ENCODE data around the gene ADAMTS1. TPM values are rescaled to one million over a fixed set of nuclear protein-coding genes. Genes with fewer than 3 reads are reported as not detected.
A peak's percentile ranks its signal among the peaks of the same experiment; 100 is the strongest.

ADAMTS1 gene
- total and polyA plus RNA-seq, 2 of the 13 experiments (the other 11 are each of a cell fraction or from before 2014, with no cell fraction given), result 0.02 to 0.11 TPM

DNA sequence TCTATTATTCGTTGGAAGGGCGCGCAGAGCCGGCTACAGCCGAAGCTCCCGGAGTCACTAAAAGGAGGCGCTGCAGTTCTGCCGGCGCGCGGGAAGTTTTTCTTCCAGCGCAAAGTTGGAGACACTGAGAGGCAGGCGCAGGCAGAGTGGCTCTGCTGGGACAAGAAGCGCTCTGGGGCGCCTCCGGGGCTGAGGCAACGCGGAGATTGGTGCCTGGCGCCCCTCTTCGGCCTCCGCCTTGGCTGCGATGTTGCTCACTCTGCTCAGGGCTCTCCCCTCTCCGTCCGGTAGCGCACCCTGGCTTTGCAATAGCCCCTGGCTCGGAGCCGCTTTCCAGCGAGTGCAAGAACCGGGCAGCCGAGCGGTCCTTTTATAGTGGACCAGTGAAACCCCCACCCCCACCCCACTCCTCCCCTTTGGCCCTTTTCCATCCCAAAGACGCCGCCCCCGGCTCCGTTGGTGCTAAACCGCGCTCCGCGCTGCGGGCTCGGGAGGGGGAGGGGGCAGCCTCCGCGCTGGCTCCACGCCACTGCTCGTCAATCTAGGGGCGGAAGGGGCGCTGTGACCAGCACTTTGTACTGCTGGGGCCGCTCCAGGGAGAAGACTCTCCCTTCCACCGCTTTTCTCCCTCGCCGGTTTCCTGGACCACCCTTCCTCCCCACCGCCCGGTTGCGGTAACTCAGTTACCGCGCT, at the start of gene ADAMTS1 (continued):
- no peak for TF ChIP-seq ZNF17 (CRISPR knock-in tag; IDR thresholded peaks at IDR 0.05)
- no peak for TF ChIP-seq GATA4 (IDR thresholded peaks at IDR 0.05; ENCODE audit: borderline replicate concordance, low read depth)
- TF ChIP-seq, protein P1, sequence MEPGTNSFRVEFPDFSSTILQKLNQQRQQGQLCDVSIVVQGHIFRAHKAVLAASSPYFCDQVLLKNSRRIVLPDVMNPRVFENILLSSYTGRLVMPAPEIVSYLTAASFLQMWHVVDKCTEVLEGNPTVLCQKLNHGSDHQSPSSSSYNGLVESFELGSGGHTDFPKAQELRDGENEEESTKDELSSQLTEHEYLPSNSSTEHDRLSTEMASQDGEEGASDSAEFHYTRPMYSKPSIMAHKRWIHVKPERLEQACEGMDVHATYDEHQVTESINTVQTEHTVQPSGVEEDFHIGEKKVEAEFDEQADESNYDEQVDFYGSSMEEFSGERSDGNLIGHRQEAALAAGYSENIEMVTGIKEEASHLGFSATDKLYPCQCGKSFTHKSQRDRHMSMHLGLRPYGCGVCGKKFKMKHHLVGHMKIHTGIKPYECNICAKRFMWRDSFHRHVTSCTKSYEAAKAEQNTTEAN (CRISPR knock-in tag; conservative IDR thresholded peaks at IDR 0.05), result no peak
- TF ChIP-seq, protein P2, sequence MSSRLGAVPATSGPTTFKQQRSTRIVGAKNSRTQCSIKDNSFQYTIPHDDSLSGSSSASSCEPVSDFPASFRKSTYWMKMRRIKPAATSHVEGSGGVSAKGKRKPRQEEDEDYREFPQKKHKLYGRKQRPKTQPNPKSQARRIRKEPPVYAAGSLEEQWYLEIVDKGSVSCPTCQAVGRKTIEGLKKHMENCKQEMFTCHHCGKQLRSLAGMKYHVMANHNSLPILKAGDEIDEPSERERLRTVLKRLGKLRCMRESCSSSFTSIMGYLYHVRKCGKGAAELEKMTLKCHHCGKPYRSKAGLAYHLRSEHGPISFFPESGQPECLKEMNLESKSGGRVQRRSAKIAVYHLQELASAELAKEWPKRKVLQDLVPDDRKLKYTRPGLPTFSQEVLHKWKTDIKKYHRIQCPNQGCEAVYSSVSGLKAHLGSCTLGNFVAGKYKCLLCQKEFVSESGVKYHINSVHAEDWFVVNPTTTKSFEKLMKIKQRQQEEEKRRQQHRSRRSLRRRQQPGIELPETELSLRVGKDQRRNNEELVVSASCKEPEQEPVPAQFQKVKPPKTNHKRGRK (CRISPR knock-in tag; IDR thresholded peaks at IDR 0.05), result no peak
- no peak for TF ChIP-seq SP1 (IDR thresholded peaks at IDR 0.05)
- TF ChIP-seq SP1 (CRISPR knock-in tag; IDR thresholded peaks at IDR 0.05), result no peak
- no peak for TF ChIP-seq FOXP1 (IDR thresholded peaks at IDR 0.05)
- TF ChIP-seq FOXP1 (CRISPR knock-in tag; IDR thresholded peaks at IDR 0.05), result no peak
- TF ChIP-seq, protein P3, sequence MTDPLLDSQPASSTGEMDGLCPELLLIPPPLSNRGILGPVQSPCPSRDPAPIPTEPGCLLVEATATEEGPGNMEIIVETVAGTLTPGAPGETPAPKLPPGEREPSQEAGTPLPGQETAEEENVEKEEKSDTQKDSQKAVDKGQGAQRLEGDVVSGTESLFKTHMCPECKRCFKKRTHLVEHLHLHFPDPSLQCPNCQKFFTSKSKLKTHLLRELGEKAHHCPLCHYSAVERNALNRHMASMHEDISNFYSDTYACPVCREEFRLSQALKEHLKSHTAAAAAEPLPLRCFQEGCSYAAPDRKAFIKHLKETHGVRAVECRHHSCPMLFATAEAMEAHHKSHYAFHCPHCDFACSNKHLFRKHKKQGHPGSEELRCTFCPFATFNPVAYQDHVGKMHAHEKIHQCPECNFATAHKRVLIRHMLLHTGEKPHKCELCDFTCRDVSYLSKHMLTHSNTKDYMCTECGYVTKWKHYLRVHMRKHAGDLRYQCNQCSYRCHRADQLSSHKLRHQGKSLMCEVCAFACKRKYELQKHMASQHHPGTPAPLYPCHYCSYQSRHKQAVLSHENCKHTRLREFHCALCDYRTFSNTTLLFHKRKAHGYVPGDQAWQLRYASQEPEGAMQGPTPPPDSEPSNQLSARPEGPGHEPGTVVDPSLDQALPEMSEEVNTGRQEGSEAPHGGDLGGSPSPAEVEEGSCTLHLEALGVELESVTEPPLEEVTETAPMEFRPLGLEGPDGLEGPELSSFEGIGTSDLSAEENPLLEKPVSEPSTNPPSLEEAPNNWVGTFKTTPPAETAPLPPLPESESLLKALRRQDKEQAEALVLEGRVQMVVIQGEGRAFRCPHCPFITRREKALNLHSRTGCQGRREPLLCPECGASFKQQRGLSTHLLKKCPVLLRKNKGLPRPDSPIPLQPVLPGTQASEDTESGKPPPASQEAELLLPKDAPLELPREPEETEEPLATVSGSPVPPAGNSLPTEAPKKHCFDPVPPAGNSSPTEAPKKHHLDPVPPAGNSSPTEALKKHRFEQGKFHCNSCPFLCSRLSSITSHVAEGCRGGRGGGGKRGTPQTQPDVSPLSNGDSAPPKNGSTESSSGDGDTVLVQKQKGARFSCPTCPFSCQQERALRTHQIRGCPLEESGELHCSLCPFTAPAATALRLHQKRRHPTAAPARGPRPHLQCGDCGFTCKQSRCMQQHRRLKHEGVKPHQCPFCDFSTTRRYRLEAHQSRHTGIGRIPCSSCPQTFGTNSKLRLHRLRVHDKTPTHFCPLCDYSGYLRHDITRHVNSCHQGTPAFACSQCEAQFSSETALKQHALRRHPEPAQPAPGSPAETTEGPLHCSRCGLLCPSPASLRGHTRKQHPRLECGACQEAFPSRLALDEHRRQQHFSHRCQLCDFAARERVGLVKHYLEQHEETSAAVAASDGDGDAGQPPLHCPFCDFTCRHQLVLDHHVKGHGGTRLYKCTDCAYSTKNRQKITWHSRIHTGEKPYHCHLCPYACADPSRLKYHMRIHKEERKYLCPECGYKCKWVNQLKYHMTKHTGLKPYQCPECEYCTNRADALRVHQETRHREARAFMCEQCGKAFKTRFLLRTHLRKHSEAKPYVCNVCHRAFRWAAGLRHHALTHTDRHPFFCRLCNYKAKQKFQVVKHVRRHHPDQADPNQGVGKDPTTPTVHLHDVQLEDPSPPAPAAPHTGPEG (CRISPR knock-in tag; IDR thresholded peaks at IDR 0.05), result no peak
- no peak for TF ChIP-seq ZNF552 (CRISPR knock-in tag; IDR thresholded peaks at IDR 0.05; ENCODE audit: borderline replicate concordance)
- no peak for TF ChIP-seq FOXK1 (CRISPR knock-in tag; IDR thresholded peaks at IDR 0.05; ENCODE audit: borderline replicate concordance, low read depth)
- TF ChIP-seq, protein P4, sequence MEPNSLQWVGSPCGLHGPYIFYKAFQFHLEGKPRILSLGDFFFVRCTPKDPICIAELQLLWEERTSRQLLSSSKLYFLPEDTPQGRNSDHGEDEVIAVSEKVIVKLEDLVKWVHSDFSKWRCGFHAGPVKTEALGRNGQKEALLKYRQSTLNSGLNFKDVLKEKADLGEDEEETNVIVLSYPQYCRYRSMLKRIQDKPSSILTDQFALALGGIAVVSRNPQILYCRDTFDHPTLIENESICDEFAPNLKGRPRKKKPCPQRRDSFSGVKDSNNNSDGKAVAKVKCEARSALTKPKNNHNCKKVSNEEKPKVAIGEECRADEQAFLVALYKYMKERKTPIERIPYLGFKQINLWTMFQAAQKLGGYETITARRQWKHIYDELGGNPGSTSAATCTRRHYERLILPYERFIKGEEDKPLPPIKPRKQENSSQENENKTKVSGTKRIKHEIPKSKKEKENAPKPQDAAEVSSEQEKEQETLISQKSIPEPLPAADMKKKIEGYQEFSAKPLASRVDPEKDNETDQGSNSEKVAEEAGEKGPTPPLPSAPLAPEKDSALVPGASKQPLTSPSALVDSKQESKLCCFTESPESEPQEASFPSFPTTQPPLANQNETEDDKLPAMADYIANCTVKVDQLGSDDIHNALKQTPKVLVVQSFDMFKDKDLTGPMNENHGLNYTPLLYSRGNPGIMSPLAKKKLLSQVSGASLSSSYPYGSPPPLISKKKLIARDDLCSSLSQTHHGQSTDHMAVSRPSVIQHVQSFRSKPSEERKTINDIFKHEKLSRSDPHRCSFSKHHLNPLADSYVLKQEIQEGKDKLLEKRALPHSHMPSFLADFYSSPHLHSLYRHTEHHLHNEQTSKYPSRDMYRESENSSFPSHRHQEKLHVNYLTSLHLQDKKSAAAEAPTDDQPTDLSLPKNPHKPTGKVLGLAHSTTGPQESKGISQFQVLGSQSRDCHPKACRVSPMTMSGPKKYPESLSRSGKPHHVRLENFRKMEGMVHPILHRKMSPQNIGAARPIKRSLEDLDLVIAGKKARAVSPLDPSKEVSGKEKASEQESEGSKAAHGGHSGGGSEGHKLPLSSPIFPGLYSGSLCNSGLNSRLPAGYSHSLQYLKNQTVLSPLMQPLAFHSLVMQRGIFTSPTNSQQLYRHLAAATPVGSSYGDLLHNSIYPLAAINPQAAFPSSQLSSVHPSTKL (CRISPR knock-in tag; IDR thresholded peaks at IDR 0.05), result no peak
- TF ChIP-seq ZKSCAN1 (IDR thresholded peaks at IDR 0.05; ENCODE audit: low read length), result no peak
- no peak for TF ChIP-seq RBAK (CRISPR knock-in tag; IDR thresholded peaks at IDR 0.05)
- no peak for TF ChIP-seq RFXAP (CRISPR knock-in tag; IDR thresholded peaks at IDR 0.05; ENCODE audit: borderline replicate concordance)
- no peak for TF ChIP-seq RFX3 (CRISPR knock-in tag; IDR thresholded peaks at IDR 0.05)
- TF ChIP-seq, protein P5, sequence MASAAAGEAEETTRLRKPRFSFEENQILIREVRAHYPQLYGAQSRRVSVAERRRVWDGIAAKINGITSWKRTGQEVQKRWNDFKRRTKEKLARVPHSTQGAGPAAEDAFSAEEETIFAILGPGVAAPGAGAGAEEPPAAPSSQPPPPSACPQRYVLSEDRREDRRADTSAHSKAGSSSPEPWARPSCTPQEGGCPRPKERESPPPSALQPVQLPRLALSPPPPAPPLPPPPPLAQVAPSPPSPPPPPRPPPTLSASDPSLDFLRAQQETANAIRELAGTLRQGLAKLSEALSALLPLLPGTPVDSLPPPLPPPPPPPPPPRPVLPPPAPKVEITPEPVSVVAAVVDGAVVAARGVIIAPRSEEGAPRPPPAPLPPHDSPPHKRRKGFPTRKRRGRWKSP (CRISPR knock-in tag; IDR thresholded peaks at IDR 0.05), result peak; percentile 77; the same call in 1 of the 2 replicates

Measured in HepG2 (cell line).